WERI-Rb-1 (cell line): Measurements from ENCODE around the gene TMA16.
A peak's percentile ranks its signal among the peaks of the same experiment; 100 is the strongest.
"Not testable (repeated sequence)": the region's sequence is repeated elsewhere in the genome, so short reads cannot be mapped to it uniquely, and the experiment has no call there.

ENCODE experiments used
- DNase-seq: peaks from one replicate; pipeline ENCODE4 v3.0.0-alpha.2; 2020
- H3K27ac ChIP-seq: fragments of 250-450 bp; sonication (Bioruptor Pico); 2 replicates; pipeline ENCODE4 v1.5.1; 2020; ENCODE audit warnings: mild to moderate bottlenecking, moderate library complexity
- H3K27me3 ChIP-seq: fragments of 250-450 bp; sonication (Bioruptor Pico); 2 replicates; pipeline ENCODE4 v1.5.1; 2021; ENCODE audit warnings: mild to moderate bottlenecking, low read depth, moderate library complexity; ENCODE audit not compliant: insufficient read depth, severe bottlenecking
- H3K36me3 ChIP-seq: fragments of 250-450 bp; sonication (Bioruptor Pico); 2 replicates; pipeline ENCODE4 v1.5.1; 2020; ENCODE audit warnings: mild to moderate bottlenecking, moderate library complexity
- H3K4me3 ChIP-seq: 2 replicates; pipeline ENCODE4 v1.5.1; 2011; ENCODE audit warnings: low read depth, mild to moderate bottlenecking, control low read depth, low read length
- H3K9me3 ChIP-seq: fragments of 250-450 bp; sonication (Bioruptor Pico); 2 replicates; pipeline ENCODE4 v1.5.1; 2021; ENCODE audit warnings: mild to moderate bottlenecking, moderate library complexity; ENCODE audit not compliant: severe bottlenecking
- CTCF ChIP-seq: IDR thresholded peaks from 2 replicates; pipeline ENCODE4 v1.5.1; 2011; ENCODE audit warnings: low read depth, mild to moderate bottlenecking, control low read depth, inconsistent platforms, low read length

Gene TMA16

DNA sequence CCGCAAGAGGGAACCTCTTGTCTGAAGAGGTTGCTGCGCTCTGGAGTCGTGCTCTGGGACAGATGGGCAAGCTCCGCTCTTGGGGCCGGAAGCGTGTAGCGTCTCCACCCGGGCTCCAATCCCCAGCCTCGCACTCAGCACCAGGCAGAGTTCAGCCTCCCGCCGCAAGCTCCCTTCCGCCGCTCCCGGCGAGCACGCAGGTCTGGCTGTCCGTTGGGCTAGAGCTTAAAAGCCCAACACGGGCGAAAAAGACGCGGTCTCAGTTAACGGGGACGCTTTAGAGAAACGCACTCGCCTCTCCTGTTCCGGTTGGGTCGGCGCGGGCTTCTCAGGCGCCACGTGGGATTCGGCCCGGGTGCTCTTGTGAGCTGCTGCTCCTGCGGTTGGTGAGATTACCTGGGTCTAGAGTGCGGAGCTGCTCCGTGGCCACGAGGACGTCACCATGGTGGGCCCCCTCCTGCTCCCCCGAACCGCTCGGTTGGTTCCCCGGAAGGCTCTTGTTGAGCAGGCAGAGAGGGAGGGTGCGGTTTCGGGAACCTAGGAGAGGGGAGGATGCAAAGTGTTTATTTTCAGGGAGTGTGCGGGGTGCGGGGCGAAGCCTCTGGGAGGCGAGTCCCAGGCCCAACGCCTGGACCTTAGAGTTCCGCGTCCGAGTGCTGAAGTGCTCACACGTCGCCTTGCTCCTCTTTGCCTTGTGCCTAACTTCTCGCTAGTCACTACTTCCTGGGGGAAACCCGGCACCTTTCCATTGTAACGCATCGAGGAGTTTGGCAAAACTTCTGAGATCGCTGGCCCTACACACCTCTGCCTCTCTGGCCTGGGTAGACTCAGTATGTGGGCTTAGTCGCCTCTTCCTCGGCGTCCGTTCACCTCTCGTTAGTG lies at the start of gene TMA16:
Gene TMA16 (plus strand): TSS at position 331 of the 882 bp plus-strand sequence. CDS start 112 bp downstream, at position 443.
- no peak for TF ChIP-seq CTCF
- Histone ChIP-seq H3K27ac (peak within 1 kb of the TSS; percentile 95), H3K27me3 (no peaks in the 10 kb centered on the region), H3K36me3 (peaks cover 14% of the 10 kb centered on the region), H3K4me3 (peak within 1 kb of the TSS; percentile 95), H3K9me3 (no peaks in the 10 kb centered on the region)
- DNase-seq, result peak; percentile 97

DNA sequence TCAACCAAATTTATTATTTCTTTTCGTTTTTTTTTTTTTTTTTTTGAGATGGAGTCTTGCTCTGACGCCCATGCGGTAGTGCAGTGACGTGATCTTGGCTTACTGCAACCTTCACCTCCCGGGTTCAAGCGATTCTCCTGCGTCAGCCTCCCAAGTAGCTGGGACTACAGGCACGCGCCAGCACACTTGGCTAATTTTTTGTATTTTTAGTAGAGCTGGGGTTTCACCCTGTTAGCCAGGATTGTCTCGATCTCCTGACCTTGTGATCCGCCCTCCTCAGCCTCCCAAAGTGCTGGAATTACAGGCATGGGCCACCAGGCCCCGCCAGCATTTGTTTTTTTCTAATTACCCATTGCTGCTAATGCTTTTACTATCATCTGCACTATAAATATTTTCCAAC lies 47.5 kb upstream of the TMA16 start:
- DNase-seq, H3K9me3 ChIP-seq, H3K27ac ChIP-seq, H3K36me3 ChIP-seq, H3K27me3 ChIP-seq, H3K4me3 ChIP-seq: not testable (repeated sequence)

GRCh38 chr4:163447481-163447880 lies 47.0 kb upstream of the TMA16 start:
- Histone ChIP-seq H3K27me3 (no peaks in the 10 kb centered on the region), H3K4me3 (no peak overlapping the region), H3K36me3 (no peaks in the 10 kb centered on the region), H3K27ac (no peak overlapping the region), H3K9me3 (no peaks in the 10 kb centered on the region)
- DNase-seq, result no peak
- no peak for TF ChIP-seq CTCF

DNA sequence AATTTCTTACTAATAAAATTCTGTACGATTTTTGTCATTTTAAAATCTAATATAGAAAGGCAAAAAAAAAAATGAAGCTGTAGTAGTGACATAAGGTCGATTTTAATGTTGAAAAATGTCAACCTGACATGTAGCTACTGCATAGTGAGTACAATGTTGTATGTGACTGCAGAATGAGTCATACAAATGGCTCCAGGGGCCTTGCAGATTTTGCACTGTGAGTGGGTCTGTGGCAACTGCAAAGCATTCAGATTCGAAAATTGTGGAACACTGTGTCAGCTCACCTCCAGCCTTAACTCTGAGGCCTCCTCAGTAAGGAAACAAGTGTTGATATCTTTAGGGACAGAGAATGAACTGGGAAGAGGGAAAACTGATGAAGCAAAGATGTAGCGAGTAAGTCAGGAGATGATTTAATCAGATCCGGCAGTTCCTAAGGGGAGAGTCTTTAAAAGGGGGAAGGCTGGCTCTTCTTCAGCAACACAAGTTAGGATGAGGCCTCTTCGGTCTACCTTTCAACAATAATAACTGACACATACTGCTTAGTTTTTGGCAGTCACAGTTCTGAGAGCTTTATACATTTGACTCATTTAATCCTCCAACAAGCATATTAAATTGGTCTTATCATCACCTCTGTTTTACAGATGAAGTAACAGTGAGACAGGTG lies 45.8 kb upstream of the TMA16 start:
- no peak for TF ChIP-seq CTCF
- no peak overlapping the region for H3K4me3 ChIP-seq

GRCh38 chr4:163462556-163462955 lies 31.9 kb upstream of the TMA16 start:
- Histone ChIP-seq H3K9me3 (no peaks in the 10 kb centered on the region), H3K27me3 (no peaks in the 10 kb centered on the region), H3K27ac (no peak overlapping the region), H3K4me3 (no peak overlapping the region), H3K36me3 (no peaks in the 10 kb centered on the region)
- TF ChIP-seq CTCF, result no peak
- DNase-seq, result no peak

More for the DNA sequence above, 45.8 kb upstream of the TMA16 start:
- no peaks in the 10 kb centered on the region for H3K36me3 ChIP-seq
- H3K27me3 ChIP-seq, result no peaks in the 10 kb centered on the region
- DNase-seq, result no peak
- no peaks in the 10 kb centered on the region for H3K9me3 ChIP-seq
- no peak overlapping the region for H3K27ac ChIP-seq

- DNase-seq, result no peak
- Histone ChIP-seq H3K9me3 (no peaks in the 10 kb centered on the region), H3K27ac (no peak overlapping the region), H3K4me3 (no peak overlapping the region), H3K27me3 (no peaks in the 10 kb centered on the region), H3K36me3 (no peaks in the 10 kb centered on the region)
- no peak for TF ChIP-seq CTCF
Measured at GRCh38 chr4:163467082-163467770, 27.3 kb upstream of the TMA16 start.
